IPS-15b (cell line): ENCODE measurements around the gene CATSPERD.

Experiments used
- H3K27me3 ChIP-seq: one replicate; pipeline ENCODE4 v1.6.1; 2013; ENCODE audit warnings: low read length; ENCODE audit not compliant: control insufficient read depth, insufficient read depth
- H3K36me3 ChIP-seq: one replicate; pipeline ENCODE4 v1.6.1; 2013; ENCODE audit warnings: low read length; ENCODE audit not compliant: control insufficient read depth, insufficient read depth
- H3K4me1 ChIP-seq: one replicate; pipeline ENCODE4 v1.6.1; 2013; ENCODE audit warnings: mild to moderate bottlenecking, low read length; ENCODE audit not compliant: control insufficient read depth, insufficient read depth
- H3K4me3 ChIP-seq: one replicate; pipeline ENCODE4 v1.5.1; 2013; ENCODE audit warnings: low read depth, low read length
- H3K9ac ChIP-seq: one replicate; pipeline ENCODE4 v1.6.1; 2013; ENCODE audit warnings: low read depth, mild to moderate bottlenecking, low read length
- H3K9me3 ChIP-seq: one replicate; pipeline ENCODE4 v1.6.1; 2013; ENCODE audit warnings: mild to moderate bottlenecking, low read length; ENCODE audit not compliant: control insufficient read depth, insufficient read depth

Gene CATSPERD

GRCh38 chr19:5808120-5808816 is 87.8 kb downstream of the CATSPERD start:
- Histone ChIP-seq H3K4me3 (no peak overlapping the region), H3K36me3 (no peaks in the 10 kb centered on the region), H3K27me3 (peaks cover 7% of the 10 kb centered on the region), H3K9me3 (no peaks in the 10 kb centered on the region), H3K9ac (no peak overlapping the region), H3K4me1 (peaks cover 2% of the 10 kb centered on the region)

GRCh38 chr19:5809053-5809452 is 88.6 kb downstream of the CATSPERD start:
- Histone ChIP-seq H3K4me1 (no peaks in the 10 kb centered on the region), H3K27me3 (peaks cover 2% of the 10 kb centered on the region), H3K4me3 (no peak overlapping the region), H3K9ac (no peak overlapping the region), H3K9me3 (no peaks in the 10 kb centered on the region), H3K36me3 (no peaks in the 10 kb centered on the region)

GRCh38 chr19:5809469-5809868 is 89.0 kb downstream of the CATSPERD start:
- Histone ChIP-seq H3K9me3 (no peaks in the 10 kb centered on the region), H3K36me3 (no peaks in the 10 kb centered on the region), H3K4me3 (no peak overlapping the region), H3K27me3 (peaks cover 2% of the 10 kb centered on the region), H3K9ac (no peak overlapping the region), H3K4me1 (no peaks in the 10 kb centered on the region)

GRCh38 chr19:5811117-5811516 is 90.7 kb downstream of the CATSPERD start:
- Histone ChIP-seq H3K4me3 (no peak overlapping the region), H3K36me3 (no peaks in the 10 kb centered on the region), H3K27me3 (peaks cover 2% of the 10 kb centered on the region), H3K9me3 (no peaks in the 10 kb centered on the region), H3K9ac (no peak overlapping the region), H3K4me1 (no peaks in the 10 kb centered on the region)

- Histone ChIP-seq H3K27me3 (no peaks in the 10 kb centered on the region), H3K4me3 (no peak overlapping the region), H3K9me3 (no peaks in the 10 kb centered on the region), H3K9ac (no peak overlapping the region), H3K4me1 (no peaks in the 10 kb centered on the region), H3K36me3 (no peaks in the 10 kb centered on the region)
Observed at GRCh38 chr19:5814123-5814851, 93.8 kb downstream of the CATSPERD start.

GRCh38 chr19:5814852-5815246 is 94.4 kb downstream of the CATSPERD start:
- no peak overlapping the region for H3K9ac ChIP-seq

GRCh38 chr19:5817218-5817617 is 96.8 kb downstream of the CATSPERD start:
- no peaks in the 10 kb centered on the region for H3K36me3 ChIP-seq
- no peaks in the 10 kb centered on the region for H3K27me3 ChIP-seq
- H3K9me3 ChIP-seq = no peaks in the 10 kb centered on the region
- no peak overlapping the region for H3K9ac ChIP-seq
- H3K4me1 ChIP-seq = no peaks in the 10 kb centered on the region
- H3K4me3 ChIP-seq = no peak overlapping the region

More at GRCh38 chr19:5814852-5815246, 94.4 kb downstream of the CATSPERD start:
- no peaks in the 10 kb centered on the region for H3K4me1 ChIP-seq
- no peak overlapping the region for H3K4me3 ChIP-seq
- H3K36me3 ChIP-seq = no peaks in the 10 kb centered on the region
- no peaks in the 10 kb centered on the region for H3K27me3 ChIP-seq
- no peaks in the 10 kb centered on the region for H3K9me3 ChIP-seq

- Histone ChIP-seq H3K36me3 (no peaks in the 10 kb centered on the region), H3K27me3 (no peaks in the 10 kb centered on the region)
Observed at GRCh38 chr19:5818594-5818993, 98.2 kb downstream of the CATSPERD start.

GRCh38 chr19:5820785-5821184 is 100.3 kb downstream of the CATSPERD start:
- Histone ChIP-seq H3K27me3 (no peaks in the 10 kb centered on the region), H3K9ac (no peak overlapping the region)

More at GRCh38 chr19:5818594-5818993, 98.2 kb downstream of the CATSPERD start:
- Histone ChIP-seq H3K9ac (no peak overlapping the region), H3K4me3 (no peak overlapping the region), H3K4me1 (no peaks in the 10 kb centered on the region), H3K9me3 (no peaks in the 10 kb centered on the region)

GRCh38 chr19:5821521-5822180 is 101.2 kb downstream of the CATSPERD start:
- no peaks in the 10 kb centered on the region for H3K36me3 ChIP-seq
- no peak overlapping the region for H3K9ac ChIP-seq
- no peaks in the 10 kb centered on the region for H3K4me1 ChIP-seq
- H3K9me3 ChIP-seq = no peaks in the 10 kb centered on the region
- no peaks in the 10 kb centered on the region for H3K27me3 ChIP-seq
- no peak overlapping the region for H3K4me3 ChIP-seq

More at GRCh38 chr19:5820785-5821184, 100.3 kb downstream of the CATSPERD start:
- H3K4me3 ChIP-seq = no peak overlapping the region
- no peaks in the 10 kb centered on the region for H3K36me3 ChIP-seq
- no peaks in the 10 kb centered on the region for H3K9me3 ChIP-seq
- no peaks in the 10 kb centered on the region for H3K4me1 ChIP-seq

GRCh38 chr19:5822181-5822844 is 101.9 kb downstream of the CATSPERD start:
- Histone ChIP-seq H3K9ac (no peak overlapping the region), H3K4me3 (no peak overlapping the region)

More at GRCh38 chr19:5822181-5822844, 101.9 kb downstream of the CATSPERD start:
- H3K9me3 ChIP-seq = no peaks in the 10 kb centered on the region
- no peaks in the 10 kb centered on the region for H3K36me3 ChIP-seq
- no peaks in the 10 kb centered on the region for H3K27me3 ChIP-seq
- H3K4me1 ChIP-seq = peaks cover 3% of the 10 kb centered on the region
